ENCODE measurements around the gene ADARB2.

- no peak for TF ChIP-seq CTCF (IDR thresholded peaks at IDR 0.05)
- no peak for TF ChIP-seq POLR2AphosphoS5 (IDR thresholded peaks at IDR 0.05)
These were observed 320.8 kb downstream of the ADARB2 start for GRCh38 chr10:1416456-1417037.

Measured in suprapubic skin (tissue), 3 donors.